22Rv1 (cell line): ENCODE data around the gene GIMAP6.
"Not testable (repeated sequence)": the region's sequence is repeated elsewhere in the genome, so short reads cannot be mapped to it uniquely, and the experiment has no call there.

Source experiments
- H3K27ac ChIP-seq: fragments of 450-650 bp; 2 replicates; pipeline ENCODE4 v1.5.1; 2017
- CTCF ChIP-seq: fragments of 450-650 bp; IDR thresholded peaks from 2 replicates; pipeline ENCODE4 v1.5.1; 2017; ENCODE audit warnings: mild to moderate bottlenecking
- ZFX ChIP-seq: fragments of 450-650 bp; IDR thresholded peaks from 2 replicates; pipeline ENCODE4 v1.6.1; 2017; ENCODE audit warnings: antibody characterized with exemption, borderline replicate concordance

Gene GIMAP6

DNA sequence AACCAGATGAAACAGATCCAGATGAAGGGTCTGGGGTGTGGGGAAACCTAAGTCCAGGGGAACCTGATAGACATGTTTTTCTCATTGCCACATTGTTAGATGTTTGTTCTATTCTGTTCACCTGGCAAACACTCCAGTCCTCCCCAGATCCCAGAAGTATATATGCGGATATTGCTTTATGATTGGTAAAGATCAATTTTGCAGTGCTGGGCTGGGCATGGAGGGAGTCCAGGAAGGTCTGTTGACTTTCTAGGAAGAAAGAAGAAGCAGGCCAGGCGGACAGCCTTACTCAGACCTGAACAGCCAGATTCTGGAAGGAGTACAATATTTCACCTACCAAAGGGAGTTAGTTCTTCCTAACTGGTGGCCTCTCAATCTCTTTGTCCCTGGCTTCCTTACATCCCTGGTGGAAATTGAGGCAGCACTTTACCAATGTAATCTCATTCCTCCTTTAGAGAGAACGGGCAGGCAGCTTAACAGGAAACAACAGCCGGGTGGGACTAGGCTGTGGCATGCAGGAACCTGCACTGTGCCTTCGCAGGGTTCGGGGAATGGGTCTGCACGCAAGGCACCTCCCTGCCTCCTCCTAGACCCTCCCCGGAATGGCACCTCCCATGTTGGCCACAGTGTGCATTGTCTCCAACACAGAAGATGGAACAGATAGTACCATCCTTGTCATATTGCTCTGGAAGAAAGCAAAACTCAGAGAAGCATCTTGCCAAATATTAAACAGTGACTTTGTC is 930 bp downstream of the GIMAP6 start:
- H3K27ac ChIP-seq = no peak overlapping the region

GRCh38 chr7:150629347-150629746 is 2.8 kb downstream of the GIMAP6 start:
- no peak overlapping the region for H3K27ac ChIP-seq
- TF ChIP-seq ZFX = no peak
- no peak for TF ChIP-seq CTCF

More for the DNA sequence above, 930 bp downstream of the GIMAP6 start:
- TF ChIP-seq ZFX = no peak
- no peak for TF ChIP-seq CTCF

- H3K27ac ChIP-seq = no peak overlapping the region
- TF ChIP-seq ZFX (no peak), CTCF (no peak)
Observed at GRCh38 chr7:150627959-150628358, 4.2 kb downstream of the GIMAP6 start.

DNA sequence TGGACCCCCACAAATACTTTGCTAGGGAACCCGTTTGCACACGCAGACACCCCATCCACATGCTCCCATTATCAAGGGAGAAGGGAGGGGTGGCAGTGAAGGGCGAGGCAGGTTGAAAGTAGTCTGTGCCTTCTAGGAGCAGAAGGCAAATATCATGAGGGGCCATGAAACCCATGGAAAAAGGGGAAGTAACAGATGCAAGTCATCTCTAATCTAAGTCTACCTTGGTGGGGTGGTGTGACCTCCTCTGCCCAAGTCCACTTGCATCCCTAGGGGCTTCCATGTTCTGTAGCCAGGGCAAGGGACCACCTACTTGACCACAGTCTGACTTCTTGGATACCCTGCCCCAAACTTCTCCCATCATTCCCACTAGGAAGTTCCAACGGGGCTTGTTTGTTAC is 5.5 kb downstream of the GIMAP6 start:
- H3K27ac ChIP-seq = no peak overlapping the region

DNA sequence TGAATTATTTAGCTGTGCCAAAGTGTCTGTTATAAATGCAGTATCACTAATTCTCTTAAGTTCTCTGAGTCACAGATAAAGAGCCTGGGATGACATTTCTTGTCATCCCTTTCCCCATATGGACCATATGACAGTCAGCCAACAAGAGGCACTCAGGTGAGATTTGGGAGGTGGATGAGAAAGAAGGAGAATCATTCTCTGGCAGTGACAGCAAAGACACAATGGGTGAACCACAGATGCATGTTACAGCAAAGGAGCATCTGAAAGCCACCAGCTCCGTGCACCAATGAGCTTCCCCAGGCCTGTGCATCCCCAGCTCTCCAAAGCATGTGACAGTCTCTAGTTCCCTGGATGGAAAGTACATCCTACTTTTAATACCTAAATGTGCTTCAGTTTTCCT is 10.8 kb downstream of the GIMAP6 start:
- TF ChIP-seq CTCF (no peak), ZFX (no peak)
- no peak overlapping the region for H3K27ac ChIP-seq

More for the DNA sequence above, 5.5 kb downstream of the GIMAP6 start:
- TF ChIP-seq CTCF = no peak
- no peak for TF ChIP-seq ZFX

- TF ChIP-seq CTCF (no peak), ZFX (no peak)
- no peak overlapping the region for H3K27ac ChIP-seq
Observed at GRCh38 chr7:150620617-150621371, 11.4 kb downstream of the GIMAP6 start.

GRCh38 chr7:150620061-150620460 is 12.1 kb downstream of the GIMAP6 start:
- TF ChIP-seq CTCF (no peak), ZFX (no peak)
- H3K27ac ChIP-seq = no peak overlapping the region

GRCh38 chr7:150615221-150615755 is 16.9 kb downstream of the GIMAP6 start:
- H3K27ac ChIP-seq = not testable (repeated sequence)

GRCh38 chr7:150614426-150614825 is 17.8 kb downstream of the GIMAP6 start:
- not testable (repeated sequence) for H3K27ac ChIP-seq
